H9 (cell line): ENCODE results near the gene PRKCB. TPM values are rescaled to one million over a fixed set of nuclear protein-coding genes. Genes with fewer than 3 reads are reported as not detected.
"Not testable (repeated sequence)": the region's sequence is repeated elsewhere in the genome, so short reads cannot be mapped to it uniquely, and the experiment has no call there.

Source experiments
- DNase-seq: peaks from one replicate; pipeline ENCODE4 v3.0.0-alpha.2; 2017
- H2AFZ ChIP-seq: one replicate; pipeline ENCODE4 v1.6.1; 2013; ENCODE audit warnings: mild to moderate bottlenecking, low read length, control low read depth, moderate library complexity
- H2AK5ac ChIP-seq: 2 replicates; pipeline ENCODE4 v1.6.1; 2013; ENCODE audit warnings: low read length, control low read depth, mixed read lengths; ENCODE audit not compliant: insufficient read length
- H2BK120ac ChIP-seq: one replicate; pipeline ENCODE4 v1.6.1; 2013; ENCODE audit warnings: low read depth, mild to moderate bottlenecking, low read length, control low read depth, inconsistent platforms; ENCODE audit not compliant: poor library complexity, severe bottlenecking
- H2BK12ac ChIP-seq: 2 replicates; pipeline ENCODE4 v1.6.1; 2013; ENCODE audit warnings: low read length, control low read depth, mixed read lengths, low read depth; ENCODE audit not compliant: insufficient read length
- H2BK15ac ChIP-seq: 2 replicates; pipeline ENCODE4 v1.6.1; 2013; ENCODE audit warnings: low read depth, low read length, control low read depth
- H2BK20ac ChIP-seq: one replicate; pipeline ENCODE4 v1.6.1; 2013; ENCODE audit warnings: low read depth, mild to moderate bottlenecking, low read length, control low read depth, inconsistent platforms; ENCODE audit not compliant: poor library complexity, severe bottlenecking
- H2BK5ac ChIP-seq: 2 replicates; pipeline ENCODE4 v1.6.1; 2013; ENCODE audit warnings: low read length, control low read depth, mixed read lengths; ENCODE audit not compliant: insufficient read length
- H3K14ac ChIP-seq: 2 replicates; pipeline ENCODE4 v1.6.1; 2013; ENCODE audit warnings: low read length, control low read depth; ENCODE audit not compliant: insufficient read depth
- H3K18ac ChIP-seq: 2 replicates; pipeline ENCODE4 v1.6.1; 2013; ENCODE audit warnings: low read depth, mild to moderate bottlenecking, mixed read lengths, low read length, control low read depth; ENCODE audit not compliant: insufficient read length
- H3K23ac ChIP-seq: 2 replicates; pipeline ENCODE4 v1.6.1; 2013; ENCODE audit warnings: low read length, control low read depth, mixed read lengths, low read depth; ENCODE audit not compliant: insufficient read length
- H3K23me2 ChIP-seq: 2 replicates; pipeline ENCODE4 v1.6.1; 2013; ENCODE audit warnings: low read depth, mild to moderate bottlenecking, mixed read lengths, low read length, control low read depth; ENCODE audit not compliant: insufficient read length, poor library complexity, severe bottlenecking
- H3K27ac ChIP-seq: 2 replicates; pipeline ENCODE4 v1.5.1; 2013; ENCODE audit warnings: low read length, control low read depth, mixed read lengths, low read depth; ENCODE audit not compliant: insufficient read length
- H3K27me3 ChIP-seq: 2 replicates; pipeline ENCODE4 v1.6.1; 2013; ENCODE audit warnings: low read length, control low read depth, inconsistent platforms; ENCODE audit not compliant: insufficient read depth
- H3K4ac ChIP-seq: 2 replicates; pipeline ENCODE4 v1.6.1; 2013; ENCODE audit warnings: low read depth, mild to moderate bottlenecking, control low read depth, inconsistent platforms, low read length, moderate library complexity
- H3K4me1 ChIP-seq: 2 replicates; pipeline ENCODE4 v1.6.1; 2013; ENCODE audit warnings: low read length, control low read depth, inconsistent platforms; ENCODE audit not compliant: insufficient read depth
- H3K4me2 ChIP-seq: 2 replicates; pipeline ENCODE4 v1.6.1; 2013; ENCODE audit warnings: low read length, control low read depth, mixed read lengths; ENCODE audit not compliant: insufficient read length, insufficient read depth
- H3K56ac ChIP-seq: 2 replicates; pipeline ENCODE4 v1.6.1; 2013; ENCODE audit warnings: low read depth, mild to moderate bottlenecking, mixed read lengths, low read length, control low read depth; ENCODE audit not compliant: insufficient read length
- H3K79me1 ChIP-seq: 2 replicates; pipeline ENCODE4 v1.6.1; 2013; ENCODE audit warnings: low read depth, mild to moderate bottlenecking, moderate library complexity, low read length, control low read depth, inconsistent platforms; ENCODE audit not compliant: insufficient read depth, poor library complexity, severe bottlenecking
- H3K79me2 ChIP-seq: 2 replicates; pipeline ENCODE4 v1.6.1; 2013; ENCODE audit warnings: low read length, control low read depth, inconsistent platforms; ENCODE audit not compliant: insufficient read depth
- H3K9ac ChIP-seq: 2 replicates; pipeline ENCODE4 v1.6.1; 2013; ENCODE audit warnings: low read length, control low read depth, mixed read lengths; ENCODE audit not compliant: insufficient read length; ENCODE audit errors: extremely low read depth
- H3K9me3 ChIP-seq: one replicate; pipeline ENCODE4 v1.6.1; 2013; ENCODE audit warnings: low read depth, low read length, inconsistent platforms; ENCODE audit not compliant: control insufficient read depth
- H3T11ph ChIP-seq: one replicate; pipeline ENCODE4 v1.6.1; 2013; ENCODE audit warnings: mild to moderate bottlenecking, low read length, control low read depth, inconsistent platforms
- H4K20me1 ChIP-seq: one replicate; pipeline ENCODE4 v1.6.1; 2013; ENCODE audit not compliant: control insufficient read depth, insufficient read length, insufficient read depth
- H4K5ac ChIP-seq: 2 replicates; pipeline ENCODE4 v1.6.1; 2013; ENCODE audit warnings: low read depth, mild to moderate bottlenecking, mixed read lengths, low read length, control low read depth; ENCODE audit not compliant: insufficient read length
- H4K8ac ChIP-seq: replicated peaks from 2 replicates; pipeline ENCODE4 v1.6.1; 2013; ENCODE audit warnings: low read length, control low read depth, mixed read lengths, low read depth; ENCODE audit not compliant: insufficient read length
- H4K91ac ChIP-seq: 2 replicates; pipeline ENCODE4 v1.6.1; 2013; ENCODE audit warnings: low read depth, mild to moderate bottlenecking, moderate library complexity, mixed read lengths, low read length, control low read depth; ENCODE audit not compliant: insufficient read length
- H3K27ac Mint-ChIP-seq, 3 experiments: 2 replicates in 2 of 3; 3 replicates in 1 of 3; pipeline ENCODE4 v1.8.0; 2020 to 2021; ENCODE audit warnings: mixed read lengths in 3 of 3, mild to moderate bottlenecking in 1 of 3, moderate library complexity in 1 of 3
- H3K27me3 Mint-ChIP-seq: 2 replicates; pipeline ENCODE4 v1.8.0; 2021; ENCODE audit warnings: low read depth, mild to moderate bottlenecking, moderate library complexity, mixed read lengths
- H3K36me3 Mint-ChIP-seq, 3 experiments: 2 replicates in 2 of 3; 3 replicates in 1 of 3; pipeline ENCODE4 v1.8.0; 2020 to 2021; ENCODE audit warnings: low read depth in 3 of 3, mixed read lengths in 3 of 3; ENCODE audit not compliant: insufficient read depth in 1 of 3
- H3K4me1 Mint-ChIP-seq, 2 experiments: 2 replicates each; pipeline ENCODE4 v1.8.0; 2020; ENCODE audit warnings: mixed read lengths in 2 of 2
- H3K4me3 Mint-ChIP-seq, 2 experiments: 2 replicates in 1 of 2; 3 replicates in 1 of 2; pipeline ENCODE4 v1.8.0; 2020 to 2021; ENCODE audit warnings: mild to moderate bottlenecking in 2 of 2, mixed read lengths in 2 of 2, moderate library complexity in 1 of 2
- H3K9me3 Mint-ChIP-seq, 2 experiments: 2 replicates in 1 of 2; 3 replicates in 1 of 2; pipeline ENCODE4 v1.8.0; 2020; ENCODE audit warnings: mild to moderate bottlenecking in 2 of 2, mixed read lengths in 2 of 2, moderate library complexity in 1 of 2
- WGBS: extraction: QIAGEN DNeasy Blood & Tissue Kit; methylation state at CpG from one replicate; pipeline ENCODE4 v1.1.7; 2013; ENCODE audit warnings: missing lambda C conversion rate, low lambda C conversion rate, mixed read lengths; ENCODE audit not compliant: insufficient read length; ENCODE audit errors: extremely low coverage; 5-methylcytosine and 5-hydroxymethylcytosine counted together
- total RNA-seq: library from RNA; stranded (reverse); gene quantifications from 2 replicates; pipeline ENCODE4 v1.2.1, GENCODE V29; 2021
- TF ChIP-seq, protein P1 (sequence below): fragments of 200-600 bp; sonication (generic); conservative IDR thresholded peaks from 3 replicates; pipeline ENCODE4 v1.8.0; 2021; ENCODE audit warnings: antibody characterized with exemption, mild to moderate bottlenecking

PRKCB gene
- total RNA-seq, 1 experiment from 2014 or later, result 7.0 TPM

DNA sequence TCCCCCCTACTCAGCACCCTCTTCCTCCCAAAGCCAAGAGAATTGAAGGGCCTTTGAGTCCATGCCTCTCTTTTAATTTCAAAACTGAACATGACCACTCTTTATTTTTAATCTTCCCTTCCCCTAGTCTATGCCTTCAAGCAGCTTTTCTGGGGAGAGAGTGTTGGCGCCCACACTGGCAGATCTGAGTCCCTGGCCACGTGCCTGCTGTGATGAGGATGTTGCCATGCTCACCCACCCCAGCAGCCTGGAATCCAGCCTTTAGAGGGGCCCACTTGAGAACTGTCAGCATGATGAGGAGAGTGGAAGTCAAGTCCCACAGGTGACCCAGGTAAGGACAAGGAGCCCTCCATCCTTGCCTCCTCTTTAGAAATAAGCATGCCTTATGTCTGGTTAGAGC lies 400.0 kb downstream of the PRKCB start:
- no peaks in the 10 kb centered on the region for H3K79me1 ChIP-seq
- TF ChIP-seq, protein P1, sequence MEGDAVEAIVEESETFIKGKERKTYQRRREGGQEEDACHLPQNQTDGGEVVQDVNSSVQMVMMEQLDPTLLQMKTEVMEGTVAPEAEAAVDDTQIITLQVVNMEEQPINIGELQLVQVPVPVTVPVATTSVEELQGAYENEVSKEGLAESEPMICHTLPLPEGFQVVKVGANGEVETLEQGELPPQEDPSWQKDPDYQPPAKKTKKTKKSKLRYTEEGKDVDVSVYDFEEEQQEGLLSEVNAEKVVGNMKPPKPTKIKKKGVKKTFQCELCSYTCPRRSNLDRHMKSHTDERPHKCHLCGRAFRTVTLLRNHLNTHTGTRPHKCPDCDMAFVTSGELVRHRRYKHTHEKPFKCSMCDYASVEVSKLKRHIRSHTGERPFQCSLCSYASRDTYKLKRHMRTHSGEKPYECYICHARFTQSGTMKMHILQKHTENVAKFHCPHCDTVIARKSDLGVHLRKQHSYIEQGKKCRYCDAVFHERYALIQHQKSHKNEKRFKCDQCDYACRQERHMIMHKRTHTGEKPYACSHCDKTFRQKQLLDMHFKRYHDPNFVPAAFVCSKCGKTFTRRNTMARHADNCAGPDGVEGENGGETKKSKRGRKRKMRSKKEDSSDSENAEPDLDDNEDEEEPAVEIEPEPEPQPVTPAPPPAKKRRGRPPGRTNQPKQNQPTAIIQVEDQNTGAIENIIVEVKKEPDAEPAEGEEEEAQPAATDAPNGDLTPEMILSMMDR, result no peak
- no peak overlapping the region for H3K56ac ChIP-seq
- no peak overlapping the region for H2AFZ ChIP-seq
- WGBS, result no CpG with 5 or more reads among the region's 2 CpGs
- no peak overlapping the region for H3K18ac ChIP-seq
- H3K4me3 Mint-ChIP-seq, result no peak overlapping the region
- H3K23ac ChIP-seq, result no peak overlapping the region
- peaks cover 0 to 23% (median 7%) of the 10 kb centered on the region in 3 experiments for H3K36me3 Mint-ChIP-seq
- H4K91ac ChIP-seq, result no peak overlapping the region
- H3K14ac ChIP-seq, result no peak overlapping the region
- no peak overlapping the region for H2BK5ac ChIP-seq
- H2BK120ac ChIP-seq, result no peak overlapping the region
- no peak overlapping the region for H2BK12ac ChIP-seq
- H3K4me1 Mint-ChIP-seq, result no peaks in the 10 kb centered on the region
- no peak overlapping the region for H2BK20ac ChIP-seq
- H4K5ac ChIP-seq, result no peak overlapping the region
- H3K9me3 Mint-ChIP-seq, result peaks cover 11 to 26% of the 10 kb centered on the region in 2 experiments; a peak in 4 of 5 replicates
- no peak overlapping the region for H3K9ac ChIP-seq
- H2AK5ac ChIP-seq, result no peak overlapping the region
- H3T11ph ChIP-seq, result no peak overlapping the region
- H3K4ac ChIP-seq, result no peak overlapping the region
- no peak overlapping the region for H3K27ac ChIP-seq
- no peak overlapping the region for H3K27ac Mint-ChIP-seq
- H3K27me3 ChIP-seq, result no peaks in the 10 kb centered on the region
- H4K8ac ChIP-seq, result no peak overlapping the region
- peaks cover 8% of the 10 kb centered on the region for H3K9me3 ChIP-seq
- DNase-seq, result no peak
- no peak overlapping the region for H2BK15ac ChIP-seq
- no peaks in the 10 kb centered on the region for H3K23me2 ChIP-seq
- no peaks in the 10 kb centered on the region for H4K20me1 ChIP-seq
- no peak overlapping the region for H3K4me2 ChIP-seq
- no peaks in the 10 kb centered on the region for H3K4me1 ChIP-seq
- H3K79me2 ChIP-seq, result no peaks in the 10 kb centered on the region
- H3K27me3 Mint-ChIP-seq, result peaks cover 4% of the 10 kb centered on the region; the same call in 1 of the 2 replicates

DNA sequence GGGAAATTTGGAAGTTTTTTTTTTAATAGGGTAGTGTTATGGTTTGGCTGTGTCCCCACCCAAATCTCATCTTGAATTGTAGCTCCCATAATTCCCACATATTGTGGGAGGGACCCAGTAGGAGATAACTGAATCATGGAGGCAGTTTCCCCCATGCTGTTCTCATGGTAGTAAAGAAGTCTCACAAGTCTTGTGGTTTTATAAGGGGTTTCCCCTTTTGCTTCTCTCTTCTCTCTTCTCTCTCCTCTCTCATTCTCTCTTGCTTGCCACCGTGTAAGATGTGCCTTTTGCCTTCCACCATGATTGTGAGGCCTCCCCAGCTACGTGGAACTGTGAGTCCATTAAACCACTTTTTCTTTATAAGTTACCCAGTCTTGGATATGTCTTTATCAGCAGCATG lies 403.1 kb downstream of the PRKCB start:
- not testable (repeated sequence) for DNase-seq, H2AK5ac ChIP-seq, H3K4me1 ChIP-seq, H2BK5ac ChIP-seq, H4K5ac ChIP-seq, H3K23ac ChIP-seq, H4K20me1 ChIP-seq, H3K4ac ChIP-seq, H2AFZ ChIP-seq, H3K56ac ChIP-seq, H4K91ac ChIP-seq, H3T11ph ChIP-seq, H3K27ac Mint-ChIP-seq, H3K4me1 Mint-ChIP-seq, H3K23me2 ChIP-seq, H3K79me2 ChIP-seq, H3K18ac ChIP-seq, H2BK20ac ChIP-seq, H4K8ac ChIP-seq, H2BK15ac ChIP-seq, H2BK120ac ChIP-seq, H2BK12ac ChIP-seq, H3K4me2 ChIP-seq, H3K9ac ChIP-seq, H3K27ac ChIP-seq, H3K14ac ChIP-seq, H3K79me1 ChIP-seq, H3K9me3 ChIP-seq, H3K27me3 Mint-ChIP-seq, H3K4me3 Mint-ChIP-seq, H3K27me3 ChIP-seq
- no CpG with 5 or more reads among the region's 2 CpGs for WGBS
- Mint-ChIP-seq H3K9me3 (peaks cover 11 to 26% of the 10 kb centered on the region in 2 experiments; a peak in 4 of 5 replicates), H3K36me3 (peaks cover 0 to 23% (median 7%) of the 10 kb centered on the region in 3 experiments)
